Stomach (tissue), 4 donors: ENCODE data around the gene SOX6.

ENCODE experiments used
- CTCF ChIP-seq, 7 experiments: fragments of 450-650 bp in 4 of 7; fragments of 200-600 bp in 3 of 7; sonication (generic) in 3 of 7; IDR thresholded peaks; one replicate each; pipeline ENCODE4 v1.5.1; 2016 to 2019; ENCODE audit warnings: antibody characterized with exemption in 7 of 7, control low read depth in 2 of 7, mild to moderate bottlenecking in 1 of 7
- EP300 ChIP-seq: sonication (generic); formaldehyde crosslinking; IDR thresholded peaks from one replicate; pipeline ENCODE4 v1.6.1; 2017; ENCODE audit warnings: antibody characterized with exemption
- POLR2AphosphoS5 ChIP-seq, 3 donors: sonication (generic); formaldehyde crosslinking; IDR thresholded peaks; one replicate each; pipeline ENCODE4 v1.6.1; 2016; ENCODE audit warnings: antibody characterized with exemption in 3 of 3

- TF ChIP-seq CTCF (IDR thresholded peaks at IDR 0.05) (no peak), POLR2AphosphoS5 (IDR thresholded peaks at IDR 0.05) (no peak), EP300 (no peak)
Observed at GRCh38 chr11:16158426-16158994, 197.8 kb downstream of the SOX6 start.
